T-helper 2 cell treated with Interferon-gamma antibody and Interleukin-4, amounts not matched to agents 5 μg/mL and 100 μg/mL, for 36 hours (primary cell): ENCODE data around the gene SDK2.

Experiments
- DNase-seq: peaks from one replicate; pipeline ENCODE4 v3.0.0; 2021; ENCODE audit warnings: low spot score
- H3K27ac Mint-ChIP-seq: one replicate; pipeline ENCODE4 v1.8.0; 2021; ENCODE audit warnings: mild to moderate bottlenecking, mixed read lengths
- H3K27me3 Mint-ChIP-seq: one replicate; pipeline ENCODE4 v1.8.0; 2021; ENCODE audit warnings: low read depth, mixed read lengths
- H3K36me3 Mint-ChIP-seq: one replicate; pipeline ENCODE4 v1.8.0; 2021; ENCODE audit warnings: low read depth, mixed read lengths
- H3K4me1 Mint-ChIP-seq: one replicate; pipeline ENCODE4 v1.8.0; 2021; ENCODE audit warnings: low read depth, mixed read lengths
- H3K4me3 Mint-ChIP-seq: one replicate; pipeline ENCODE4 v1.8.0; 2022; ENCODE audit warnings: mild to moderate bottlenecking, moderate library complexity, mixed read lengths
- H3K9me3 Mint-ChIP-seq: one replicate; pipeline ENCODE4 v1.8.0; 2021; ENCODE audit warnings: mixed read lengths

Gene SDK2

DNA sequence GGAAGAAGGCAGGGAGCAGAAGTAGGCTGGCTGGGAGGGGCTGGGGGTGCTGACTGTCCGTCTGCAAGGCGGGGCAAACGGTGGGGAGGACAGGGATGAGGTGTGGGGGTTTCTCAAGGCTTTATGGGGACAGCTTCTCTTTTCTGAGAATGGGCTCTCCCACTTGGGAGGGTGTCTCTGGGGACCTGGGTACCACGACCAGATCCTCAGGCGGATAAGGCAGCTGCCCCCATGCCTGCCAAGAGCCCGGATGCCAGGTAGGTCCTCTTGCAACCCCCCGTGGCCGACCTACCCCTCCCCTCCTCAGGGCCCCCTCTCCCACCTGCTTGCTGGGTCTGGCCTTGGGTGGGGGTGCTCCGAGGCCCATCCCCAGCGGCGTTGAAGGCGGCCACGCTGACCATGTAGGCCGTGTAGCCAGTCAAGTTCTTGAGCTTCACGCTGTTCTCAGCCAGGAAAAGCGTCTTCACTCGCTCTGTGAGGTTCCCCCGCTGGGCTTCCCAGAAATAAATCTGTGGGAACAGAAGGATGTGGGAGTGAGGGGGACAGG is 276.1 kb downstream of the SDK2 start:
- Mint-ChIP-seq H3K4me3 (no peak overlapping the region), H3K4me1 (no peaks in the 10 kb centered on the region), H3K36me3 (no peaks in the 10 kb centered on the region), H3K27me3 (peaks cover 5% of the 10 kb centered on the region), H3K27ac (no peak overlapping the region), H3K9me3 (no peaks in the 10 kb centered on the region)
- no peak for DNase-seq

DNA sequence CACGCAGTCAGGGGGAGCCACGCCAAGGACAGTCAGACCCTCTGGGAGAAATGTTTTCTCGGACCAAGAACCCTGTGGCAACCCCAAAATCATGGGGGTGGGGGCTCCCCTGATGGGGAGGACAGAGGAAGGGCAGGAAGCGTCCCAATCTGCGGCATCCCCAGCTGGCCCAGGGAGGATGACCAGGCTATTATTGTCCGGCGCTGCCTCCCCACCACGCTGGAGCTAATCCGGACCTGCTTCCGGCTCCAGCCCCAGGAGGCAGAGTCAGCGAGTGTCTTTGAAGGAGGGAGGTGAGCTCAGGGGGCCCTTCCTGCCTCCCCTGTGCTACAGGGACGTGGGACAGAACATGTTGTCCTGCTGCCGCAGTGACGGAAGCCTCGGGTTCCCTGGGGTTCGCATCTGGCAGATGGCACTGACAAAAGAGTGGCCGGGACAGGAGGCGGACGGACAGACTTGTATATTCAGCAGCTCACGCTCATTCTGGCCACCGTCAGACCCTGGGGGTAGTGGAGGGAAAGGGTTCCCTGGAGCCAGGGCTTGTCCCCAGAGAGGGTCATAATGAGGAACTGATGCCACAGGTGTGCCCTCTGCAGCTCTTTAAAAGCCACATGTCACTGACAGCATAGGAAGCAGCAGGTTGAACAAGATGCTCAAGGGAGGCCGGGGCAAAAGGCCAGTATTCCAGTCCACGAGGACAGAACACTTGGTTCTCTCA is 278.2 kb downstream of the SDK2 start:
- DNase-seq = no peak
- no peaks in the 10 kb centered on the region for H3K9me3 Mint-ChIP-seq
- H3K4me3 Mint-ChIP-seq = no peak overlapping the region
- no peaks in the 10 kb centered on the region for H3K4me1 Mint-ChIP-seq
- H3K27ac Mint-ChIP-seq = no peak overlapping the region
- peaks cover 2% of the 10 kb centered on the region for H3K27me3 Mint-ChIP-seq
- no peaks in the 10 kb centered on the region for H3K36me3 Mint-ChIP-seq

DNA sequence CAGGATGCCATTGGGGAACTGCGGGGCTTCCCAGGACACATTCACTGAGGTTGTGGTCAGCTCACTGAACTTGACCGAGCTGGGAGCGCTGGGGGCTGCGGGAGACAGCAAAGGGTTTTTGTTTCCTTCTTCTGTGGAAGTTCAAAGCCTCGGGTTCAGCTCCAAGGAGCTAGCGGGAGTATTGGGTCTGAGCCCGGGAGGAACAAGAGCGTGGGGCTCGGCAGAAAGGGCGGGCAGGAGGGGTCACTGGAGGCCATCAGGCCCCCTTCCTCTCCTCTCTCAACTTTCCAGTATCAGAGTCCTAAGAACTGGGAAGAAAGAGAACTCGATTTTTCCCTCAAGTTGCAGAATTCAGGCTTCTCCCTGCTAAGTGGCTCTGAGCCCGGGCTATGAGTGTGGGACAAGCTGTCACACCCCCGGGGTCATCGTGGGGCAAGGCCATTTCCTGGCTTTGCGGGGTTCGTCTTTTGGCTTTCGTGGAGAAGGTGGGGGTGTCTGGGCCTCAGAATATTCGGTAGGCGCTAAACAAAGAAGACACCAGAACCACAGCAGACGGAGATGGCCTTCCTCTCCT is 278.9 kb downstream of the SDK2 start:
- Mint-ChIP-seq H3K4me1 (no peaks in the 10 kb centered on the region), H3K27me3 (no peaks in the 10 kb centered on the region), H3K4me3 (no peak overlapping the region), H3K27ac (no peak overlapping the region), H3K36me3 (no peaks in the 10 kb centered on the region), H3K9me3 (no peaks in the 10 kb centered on the region)
- no peak for DNase-seq

DNA sequence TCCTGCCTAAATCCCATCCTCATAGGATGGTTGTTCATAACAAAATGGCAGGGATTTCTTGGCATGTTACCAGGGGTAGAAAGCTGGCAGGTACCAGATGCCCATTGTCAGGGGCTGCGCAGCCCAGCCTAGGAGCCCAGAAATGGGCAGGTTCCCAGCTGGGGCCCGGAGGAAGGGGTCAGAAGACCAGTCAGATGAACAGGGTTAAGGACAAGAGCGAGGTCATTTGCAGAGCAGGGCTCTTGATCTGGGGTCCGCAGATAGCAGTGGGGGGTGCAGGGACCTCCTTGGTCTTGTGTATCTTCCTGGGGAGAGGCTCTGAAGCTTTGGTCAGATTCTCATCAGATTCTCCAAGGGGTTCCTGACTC is 280.1 kb downstream of the SDK2 start:
- H3K27me3 Mint-ChIP-seq = no peaks in the 10 kb centered on the region
- H3K4me1 Mint-ChIP-seq = no peaks in the 10 kb centered on the region
- H3K27ac Mint-ChIP-seq = no peak overlapping the region

DNA sequence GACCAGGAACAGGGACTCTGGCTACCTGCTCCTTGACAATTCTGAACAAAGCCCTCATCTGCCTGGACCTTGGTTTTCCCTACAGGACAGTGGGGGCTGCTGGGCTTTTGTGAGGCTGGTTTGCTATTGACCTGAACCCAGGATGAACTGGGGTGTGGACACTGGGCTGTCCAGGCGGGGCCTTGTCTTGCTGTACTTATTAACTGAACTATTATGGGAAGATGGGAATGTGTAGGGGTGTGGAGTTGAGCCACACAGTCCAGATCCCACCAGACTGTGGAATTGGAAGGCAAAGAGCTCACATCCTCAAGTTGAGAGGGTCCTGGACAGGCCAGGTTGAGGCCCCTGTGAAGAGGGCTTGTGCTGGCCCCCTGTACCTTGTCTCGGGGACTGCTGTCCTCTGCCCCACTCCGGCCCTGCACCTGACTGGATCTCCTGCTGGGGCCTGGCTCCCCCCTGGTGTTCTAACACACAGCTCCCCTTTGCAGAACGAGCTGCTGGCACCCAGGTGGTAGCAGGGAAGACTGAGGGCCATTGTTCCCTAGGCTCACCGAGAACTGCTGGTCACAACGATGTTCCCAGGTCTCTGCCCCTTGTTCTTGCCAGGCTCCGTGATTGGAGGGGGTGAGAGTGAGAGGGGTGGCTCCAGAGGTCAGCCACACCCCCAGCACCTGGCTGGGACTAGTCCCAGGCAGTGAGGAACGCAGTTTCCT is 280.6 kb downstream of the SDK2 start:
- H3K27me3 Mint-ChIP-seq = no peaks in the 10 kb centered on the region

More for the DNA sequence above, 280.1 kb downstream of the SDK2 start:
- no peak for DNase-seq
- Mint-ChIP-seq H3K4me3 (no peak overlapping the region), H3K9me3 (no peaks in the 10 kb centered on the region), H3K36me3 (no peaks in the 10 kb centered on the region)

DNA sequence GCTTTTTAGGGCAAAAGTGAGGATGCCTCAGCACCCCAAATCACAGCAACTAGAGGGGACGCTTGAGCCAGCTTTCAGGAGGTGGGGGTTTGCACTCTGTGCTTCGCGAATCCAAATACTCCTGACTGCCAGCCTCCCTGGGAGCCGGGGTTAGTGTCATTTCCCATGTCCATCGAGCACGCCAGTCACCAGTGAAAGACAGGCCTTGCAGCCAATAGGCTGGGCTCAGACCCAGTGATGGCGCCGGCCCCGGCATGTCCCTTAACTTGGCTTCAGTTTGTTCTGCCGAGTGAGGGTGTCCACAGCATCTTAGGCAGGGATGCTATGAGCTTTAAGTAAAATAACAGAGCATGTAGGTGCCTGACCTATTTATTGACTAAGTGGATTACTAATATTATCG is 281.5 kb downstream of the SDK2 start:
- Mint-ChIP-seq H3K27ac (no peak overlapping the region), H3K27me3 (no peaks in the 10 kb centered on the region), H3K4me3 (no peak overlapping the region), H3K9me3 (no peaks in the 10 kb centered on the region), H3K4me1 (no peaks in the 10 kb centered on the region), H3K36me3 (no peaks in the 10 kb centered on the region)
- DNase-seq = no peak

More for the DNA sequence above, 280.6 kb downstream of the SDK2 start:
- Mint-ChIP-seq H3K4me1 (no peaks in the 10 kb centered on the region), H3K9me3 (no peaks in the 10 kb centered on the region), H3K27ac (no peak overlapping the region), H3K4me3 (no peak overlapping the region), H3K36me3 (no peaks in the 10 kb centered on the region)
- no peak for DNase-seq

DNA sequence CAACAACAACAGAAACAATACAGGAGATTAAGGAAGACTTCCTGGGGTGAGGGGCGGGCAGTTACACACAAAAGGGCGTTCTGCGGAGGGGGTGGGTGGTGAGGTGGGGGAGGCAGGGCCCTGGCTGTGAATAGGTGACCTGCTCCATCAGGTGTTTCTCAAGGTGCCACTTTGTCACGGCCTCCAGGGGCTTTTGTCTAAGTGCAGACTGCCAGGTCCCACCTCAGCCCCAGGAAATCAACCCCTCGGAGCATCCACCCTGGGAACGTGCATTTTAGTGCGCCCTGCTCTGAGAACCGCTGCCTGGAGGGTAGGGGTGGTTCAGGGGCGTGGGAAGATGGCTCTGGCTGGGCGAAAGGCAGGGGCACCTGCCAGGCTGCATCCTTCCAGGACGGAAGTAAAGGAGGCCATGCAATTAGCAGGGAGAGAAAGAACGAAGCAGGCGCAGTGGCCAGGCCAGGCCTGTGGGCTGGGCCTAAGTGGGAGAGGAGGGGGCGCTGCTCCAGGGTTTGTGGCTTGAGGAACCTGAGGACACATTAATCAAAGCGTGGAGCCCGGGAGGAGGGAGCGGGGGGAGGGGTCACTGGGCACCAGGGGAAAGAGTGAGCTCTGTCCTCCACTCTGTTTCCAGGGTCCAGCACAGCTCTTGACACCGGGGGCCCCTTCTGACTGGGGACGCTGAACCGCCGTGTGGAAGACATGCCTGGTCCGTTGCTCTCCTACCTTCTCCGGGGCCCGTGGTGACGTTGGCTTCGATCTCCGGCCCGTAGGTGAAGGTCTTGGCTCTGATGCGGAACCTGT is 283.1 kb downstream of the SDK2 start:
- Mint-ChIP-seq H3K4me1 (no peaks in the 10 kb centered on the region), H3K27ac (no peak overlapping the region), H3K4me3 (no peak overlapping the region), H3K9me3 (no peaks in the 10 kb centered on the region), H3K36me3 (no peaks in the 10 kb centered on the region), H3K27me3 (no peaks in the 10 kb centered on the region)
- DNase-seq = no peak

DNA sequence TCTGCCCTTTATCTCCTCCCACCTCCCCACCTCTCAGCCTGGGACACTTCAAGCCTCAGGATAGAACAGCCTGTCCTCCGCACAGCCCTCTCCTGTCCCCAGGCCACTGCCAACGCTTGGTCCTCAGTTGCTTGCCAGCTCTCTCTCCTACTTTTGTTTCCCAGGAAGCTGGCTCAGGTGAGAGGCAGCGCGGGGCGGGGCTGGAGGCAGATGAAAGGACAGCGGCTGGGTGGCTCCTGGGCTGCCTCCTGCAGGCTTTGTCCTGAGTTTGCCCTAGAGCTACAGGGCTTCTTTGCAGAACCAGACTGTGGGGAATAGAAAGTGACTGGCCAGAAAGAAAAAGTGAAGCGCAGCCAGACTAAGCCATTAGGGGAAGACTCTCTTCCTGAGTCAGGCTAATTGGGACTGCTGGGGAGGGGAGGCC is 284.2 kb downstream of the SDK2 start:
- no peaks in the 10 kb centered on the region for H3K27me3 Mint-ChIP-seq
- no peak overlapping the region for H3K27ac Mint-ChIP-seq
- H3K4me3 Mint-ChIP-seq = no peak overlapping the region
- H3K9me3 Mint-ChIP-seq = no peaks in the 10 kb centered on the region
- DNase-seq = no peak
- H3K36me3 Mint-ChIP-seq = no peaks in the 10 kb centered on the region
- H3K4me1 Mint-ChIP-seq = no peaks in the 10 kb centered on the region

DNA sequence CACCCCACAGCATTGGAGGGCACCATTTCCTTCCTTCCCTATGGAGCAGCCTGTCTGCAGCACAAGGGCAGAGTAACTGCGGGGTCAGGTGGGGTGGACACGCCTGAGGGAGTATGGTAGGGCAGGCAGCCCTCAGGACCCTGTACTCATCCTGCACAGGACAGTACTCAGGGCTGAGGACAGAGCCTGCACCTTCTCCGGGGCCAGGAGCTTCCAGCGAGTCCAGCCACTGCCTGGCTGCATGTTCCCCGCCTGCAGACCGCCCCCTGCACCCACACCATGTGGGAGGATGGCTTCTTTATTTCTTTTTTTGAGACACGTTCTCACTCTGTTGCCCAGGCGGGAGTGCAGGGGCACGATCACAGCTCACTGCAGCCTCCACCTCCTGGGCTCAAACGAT is 284.9 kb downstream of the SDK2 start:
- Mint-ChIP-seq H3K9me3 (no peaks in the 10 kb centered on the region), H3K4me1 (no peaks in the 10 kb centered on the region), H3K27ac (no peak overlapping the region), H3K36me3 (no peaks in the 10 kb centered on the region), H3K27me3 (no peaks in the 10 kb centered on the region), H3K4me3 (no peak overlapping the region)
- no peak for DNase-seq

DNA sequence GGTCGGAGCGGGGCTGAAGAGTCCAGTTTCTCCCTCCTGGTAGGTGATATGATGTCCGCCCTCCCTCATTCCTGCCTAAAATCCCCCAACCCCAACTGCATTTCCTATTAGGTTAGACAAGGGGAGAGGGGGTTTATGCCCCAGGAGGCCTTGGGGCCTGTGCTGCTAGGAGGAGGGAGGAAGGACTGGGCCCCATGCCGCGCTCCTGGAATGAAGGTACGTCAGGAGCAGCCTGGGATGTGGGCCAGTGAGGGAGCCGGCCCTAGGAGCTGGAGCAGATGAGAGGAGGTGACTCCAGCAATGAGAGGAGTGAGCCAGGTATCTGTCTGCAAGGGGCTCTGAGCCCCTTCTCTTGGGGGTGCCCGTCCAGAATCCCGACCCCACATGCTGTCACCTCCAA is 285.6 kb downstream of the SDK2 start:
- Mint-ChIP-seq H3K4me1 (no peaks in the 10 kb centered on the region), H3K36me3 (no peaks in the 10 kb centered on the region), H3K4me3 (no peak overlapping the region), H3K9me3 (no peaks in the 10 kb centered on the region), H3K27me3 (no peaks in the 10 kb centered on the region), H3K27ac (no peak overlapping the region)
- DNase-seq = no peak

DNA sequence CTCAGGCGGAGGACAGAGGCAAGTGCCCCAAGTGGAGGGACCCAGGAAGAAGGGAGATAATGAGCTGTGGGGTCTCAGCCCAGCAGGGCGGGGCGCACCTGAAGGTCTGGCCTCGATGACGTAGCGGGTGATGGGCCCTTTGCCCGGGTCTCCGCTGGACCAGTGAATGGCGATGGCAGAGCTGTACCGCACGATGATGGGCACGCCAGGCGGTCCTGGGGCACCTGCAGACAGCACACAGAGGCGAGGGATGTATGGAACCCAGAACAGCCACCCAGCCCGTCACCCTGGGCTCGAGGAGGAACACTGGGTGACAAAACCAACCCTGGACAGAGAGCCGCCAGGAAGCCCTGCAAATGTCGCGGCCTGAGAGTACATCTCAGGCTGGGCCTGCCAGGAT is 286.3 kb downstream of the SDK2 start:
- no peaks in the 10 kb centered on the region for H3K27me3 Mint-ChIP-seq
- H3K36me3 Mint-ChIP-seq = no peaks in the 10 kb centered on the region
- H3K9me3 Mint-ChIP-seq = no peaks in the 10 kb centered on the region
- H3K27ac Mint-ChIP-seq = no peak overlapping the region
- DNase-seq = no peak
- no peaks in the 10 kb centered on the region for H3K4me1 Mint-ChIP-seq
- H3K4me3 Mint-ChIP-seq = no peak overlapping the region

DNA sequence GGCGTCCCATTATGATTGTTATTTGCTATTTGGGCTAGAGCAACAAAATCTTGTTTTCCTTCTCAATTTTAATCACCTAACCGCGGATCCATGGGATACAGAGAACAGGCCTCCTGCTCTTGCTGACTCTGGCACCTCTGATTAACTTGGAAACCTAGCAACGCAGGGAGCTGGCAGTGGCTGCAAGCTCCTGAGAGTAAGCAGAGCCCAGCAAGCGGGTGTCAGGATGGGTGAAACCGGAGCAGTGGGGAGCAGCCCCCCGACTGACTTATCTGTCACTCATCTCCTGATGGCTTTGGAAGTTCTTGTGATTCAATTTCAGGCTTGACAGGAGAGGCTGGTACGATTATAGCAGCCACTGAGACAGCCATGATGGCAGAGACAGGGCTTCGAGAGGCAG is 286.9 kb downstream of the SDK2 start:
- Mint-ChIP-seq H3K27me3 (no peaks in the 10 kb centered on the region), H3K27ac (no peak overlapping the region), H3K4me1 (no peaks in the 10 kb centered on the region), H3K9me3 (no peaks in the 10 kb centered on the region), H3K4me3 (no peak overlapping the region), H3K36me3 (no peaks in the 10 kb centered on the region)
- DNase-seq = no peak

DNA sequence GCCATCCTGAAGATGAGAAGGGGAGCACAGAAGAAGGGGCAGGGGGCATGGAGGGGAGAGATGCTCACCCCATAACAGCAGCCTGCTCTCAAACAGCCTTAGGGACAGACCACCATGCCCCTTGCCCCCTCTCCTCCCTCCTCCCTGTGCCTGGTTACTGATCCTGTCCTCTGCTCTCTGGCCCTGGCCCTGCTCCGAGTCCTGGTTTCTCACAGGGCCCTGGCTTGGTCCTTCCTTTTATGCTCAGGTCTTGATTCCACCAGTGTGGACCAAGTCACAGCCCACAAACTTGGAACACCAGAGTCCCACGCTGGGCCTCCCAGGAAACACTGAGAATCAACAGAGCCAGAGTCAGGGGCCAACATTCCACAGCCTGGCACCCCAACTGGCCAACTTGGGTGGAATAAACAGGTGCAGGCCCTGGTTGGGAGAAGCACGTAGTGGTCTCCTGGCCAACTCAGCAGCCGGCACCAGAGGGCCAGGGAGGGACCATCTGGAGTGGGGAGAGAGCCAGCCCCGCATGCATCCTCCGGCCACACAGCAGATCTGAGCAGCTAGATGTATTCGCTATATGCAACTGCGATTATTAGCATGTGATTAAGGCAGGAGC is 287.6 kb downstream of the SDK2 start:
- Mint-ChIP-seq H3K4me3 (no peak overlapping the region), H3K9me3 (no peaks in the 10 kb centered on the region), H3K36me3 (no peaks in the 10 kb centered on the region), H3K4me1 (no peaks in the 10 kb centered on the region), H3K27me3 (no peaks in the 10 kb centered on the region), H3K27ac (no peak overlapping the region)
- DNase-seq = no peak
